Activated gamma-delta T cell treated with anti-CD3 and anti-CD28 coated beads, Interleukin-2, amount 50 U/mL, for 16 hours (primary cell): ENCODE measurements around the gene ZNF628.
A peak's percentile ranks its signal among the peaks of the same experiment; 100 is the strongest.
"Not testable (repeated sequence)": the region's sequence is repeated elsewhere in the genome, so short reads cannot be mapped to it uniquely, and the experiment has no call there.

ENCODE experiments used
- DNase-seq: peaks from one replicate; pipeline ENCODE4 v3.0.0-alpha.2; 2020; ENCODE audit warnings: low read depth

ZNF628 gene

GRCh38 chr19:55484593-55485438 lies 8.4 kb downstream of the ZNF628 start, which contains the start of gene NAT14:
Gene NAT14 (plus strand): TSS chr19:55485188. CDS start chr19:55485709, 521 bp downstream.
- peak; percentile 39 for DNase-seq

DNA sequence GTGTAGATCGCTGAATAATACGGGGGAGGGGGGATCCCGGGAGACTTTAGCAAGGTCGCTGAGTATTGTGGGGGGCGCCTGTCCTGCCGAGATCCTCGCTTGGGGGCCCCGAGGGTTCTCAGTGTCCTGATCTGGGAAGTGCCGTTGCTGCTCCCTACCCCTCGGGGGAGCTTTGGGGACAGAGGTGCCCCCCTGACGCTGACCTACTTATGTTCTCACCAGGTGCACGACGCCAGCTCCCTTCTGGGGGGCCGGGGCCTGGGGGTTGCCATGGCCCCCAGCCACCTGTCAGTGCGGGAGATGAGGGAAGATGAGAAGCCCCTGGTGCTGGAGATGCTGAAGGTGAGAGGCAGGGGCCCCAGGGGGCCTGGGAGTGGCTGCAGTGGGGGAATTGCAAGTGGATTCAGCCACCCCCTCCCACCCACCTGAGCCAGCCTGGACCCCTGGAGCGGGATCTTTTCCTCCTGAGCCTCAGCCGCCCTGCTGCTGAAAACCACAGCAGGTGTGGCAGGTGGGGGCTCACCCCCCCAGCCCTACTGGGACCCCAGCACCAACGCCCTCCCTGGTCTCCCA lies 9.1 kb downstream of the ZNF628 start:
- no peak for DNase-seq

DNA sequence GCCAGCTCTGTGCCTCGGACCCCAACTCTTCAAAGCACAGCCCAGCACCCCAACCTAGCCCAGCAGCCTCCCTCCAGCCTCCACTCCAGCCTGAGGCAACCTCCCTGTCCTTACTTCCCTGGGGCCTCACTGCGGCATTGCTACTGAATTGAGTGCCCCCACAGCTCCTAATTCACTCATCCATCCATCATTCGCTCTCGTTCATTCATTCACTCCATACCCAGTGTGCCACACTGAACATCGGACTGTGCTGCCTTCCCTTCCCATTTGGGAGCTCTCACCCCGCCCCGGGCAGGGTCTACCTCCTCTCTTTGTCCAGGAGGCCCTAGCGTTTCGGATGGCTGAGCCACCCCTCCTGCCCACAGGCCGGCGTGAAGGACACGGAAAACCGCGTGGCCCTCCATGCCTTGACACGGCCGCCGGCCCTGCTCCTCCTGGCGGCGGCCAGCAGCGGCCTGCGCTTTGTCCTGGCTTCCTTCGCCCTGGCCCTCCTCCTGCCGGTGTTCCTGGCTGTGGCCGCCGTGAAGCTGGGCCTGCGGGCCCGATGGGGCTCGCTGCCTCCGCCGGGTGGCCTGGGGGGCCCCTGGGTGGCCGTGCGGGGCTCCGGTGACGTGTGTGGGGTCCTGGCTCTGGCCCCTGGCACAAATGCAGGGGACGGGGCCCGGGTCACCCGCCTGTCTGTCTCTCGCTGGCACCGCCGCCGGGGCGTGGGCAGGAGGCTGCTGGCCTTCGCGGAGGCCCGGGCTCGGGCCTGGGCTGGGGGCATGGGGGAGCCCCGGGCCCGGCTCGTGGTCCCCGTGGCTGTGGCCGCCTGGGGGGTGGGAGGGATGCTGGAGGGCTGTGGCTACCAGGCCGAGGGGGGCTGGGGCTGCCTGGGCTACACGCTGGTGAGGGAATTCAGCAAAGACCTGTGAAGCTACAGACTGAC lies 9.9 kb downstream of the ZNF628 start:
- DNase-seq = no peak

DNA sequence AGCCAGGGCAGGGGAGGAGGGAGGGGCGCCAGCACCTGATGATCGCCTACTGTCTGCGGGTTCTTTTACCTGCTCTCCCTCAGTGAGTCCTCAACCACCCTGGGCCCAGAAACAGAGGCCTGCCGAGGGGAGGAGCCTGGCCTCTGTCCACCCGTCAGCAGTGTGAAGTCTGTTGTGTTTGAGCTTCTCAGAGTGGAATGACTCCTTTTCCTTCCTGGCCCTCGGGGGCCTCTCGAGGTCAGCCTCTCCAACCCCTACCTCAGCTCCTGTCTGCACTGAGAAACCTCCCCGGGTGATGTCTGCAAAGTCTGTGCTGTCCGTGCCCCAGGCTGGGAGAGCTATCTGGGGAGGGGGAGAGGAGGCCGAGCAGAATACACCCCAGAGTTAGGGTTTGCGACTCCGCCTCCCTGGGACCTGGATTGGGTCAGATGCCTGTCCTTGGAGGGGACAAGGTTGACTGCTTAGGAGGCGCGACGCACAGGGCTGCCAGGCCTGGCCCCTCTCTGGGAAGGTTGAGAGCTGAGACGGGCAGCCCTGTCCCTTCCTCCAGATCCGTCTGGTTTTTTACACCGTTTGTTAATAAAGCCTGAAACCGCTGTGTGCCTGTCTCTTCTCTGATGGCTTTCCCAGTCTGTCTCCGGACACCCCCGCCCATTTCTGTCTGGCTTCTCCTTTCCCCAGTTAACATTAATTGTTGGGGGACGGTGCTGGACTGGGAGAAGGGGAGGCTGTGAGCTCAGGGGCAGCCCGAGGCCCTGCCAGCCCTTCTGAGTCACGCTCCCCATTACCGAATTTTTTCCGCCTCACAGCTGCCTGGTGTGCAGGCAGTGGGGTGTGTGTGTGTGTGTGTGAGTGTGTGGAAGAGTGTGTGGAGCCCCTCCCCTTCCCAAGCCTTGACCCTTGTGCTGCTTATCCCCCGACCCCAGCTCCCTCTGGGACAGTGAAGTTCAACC lies 10.8 kb downstream of the ZNF628 start:
- DNase-seq = no peak

DNA sequence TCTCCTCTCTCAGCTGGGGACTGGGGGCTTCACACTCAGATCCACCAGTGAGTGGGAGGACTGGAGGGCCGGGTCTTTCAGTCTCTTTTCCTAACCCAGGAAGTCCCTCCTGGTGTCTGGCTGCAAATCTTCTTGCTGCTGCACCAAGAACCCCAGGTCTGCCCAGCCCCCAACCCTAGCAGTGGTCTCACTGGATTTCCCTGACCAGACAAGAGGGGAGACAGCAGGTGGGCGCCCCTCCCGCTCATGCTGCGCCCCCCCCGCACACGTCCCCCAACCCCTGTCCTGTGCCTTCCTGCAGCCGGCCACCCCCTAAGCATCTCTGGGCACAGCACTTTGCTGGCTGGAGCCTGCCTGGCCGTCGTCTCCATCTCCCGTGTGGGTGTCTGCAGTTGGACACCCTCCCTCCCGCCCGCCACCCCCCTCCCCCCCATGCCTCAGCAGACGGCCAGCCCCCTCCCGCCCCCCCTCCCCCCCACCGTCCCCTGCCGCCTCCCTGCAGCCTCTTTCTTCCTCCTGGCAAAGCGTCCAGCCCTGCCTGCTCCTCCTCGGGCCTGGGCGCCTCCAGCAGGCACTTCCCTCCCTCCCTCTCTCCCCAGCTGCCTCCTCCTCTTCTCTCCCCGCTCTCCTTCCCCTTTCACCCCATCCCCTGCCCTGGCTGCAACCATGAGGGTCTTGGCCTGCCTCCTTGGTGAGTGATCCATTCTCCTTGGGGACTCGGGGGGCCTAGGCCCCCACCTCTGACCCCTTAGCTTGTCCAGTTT lies 11.7 kb downstream of the ZNF628 start, which contains the start of gene SSC5D:
TSS of gene SSC5D (plus strand) at position 513 of the 764 bp plus-strand sequence. CDS start at position 667, 154 bp downstream.
- no peak for DNase-seq

GRCh38 chr19:55488986-55489710 lies 12.7 kb downstream of the ZNF628 start:
- DNase-seq = no peak

DNA sequence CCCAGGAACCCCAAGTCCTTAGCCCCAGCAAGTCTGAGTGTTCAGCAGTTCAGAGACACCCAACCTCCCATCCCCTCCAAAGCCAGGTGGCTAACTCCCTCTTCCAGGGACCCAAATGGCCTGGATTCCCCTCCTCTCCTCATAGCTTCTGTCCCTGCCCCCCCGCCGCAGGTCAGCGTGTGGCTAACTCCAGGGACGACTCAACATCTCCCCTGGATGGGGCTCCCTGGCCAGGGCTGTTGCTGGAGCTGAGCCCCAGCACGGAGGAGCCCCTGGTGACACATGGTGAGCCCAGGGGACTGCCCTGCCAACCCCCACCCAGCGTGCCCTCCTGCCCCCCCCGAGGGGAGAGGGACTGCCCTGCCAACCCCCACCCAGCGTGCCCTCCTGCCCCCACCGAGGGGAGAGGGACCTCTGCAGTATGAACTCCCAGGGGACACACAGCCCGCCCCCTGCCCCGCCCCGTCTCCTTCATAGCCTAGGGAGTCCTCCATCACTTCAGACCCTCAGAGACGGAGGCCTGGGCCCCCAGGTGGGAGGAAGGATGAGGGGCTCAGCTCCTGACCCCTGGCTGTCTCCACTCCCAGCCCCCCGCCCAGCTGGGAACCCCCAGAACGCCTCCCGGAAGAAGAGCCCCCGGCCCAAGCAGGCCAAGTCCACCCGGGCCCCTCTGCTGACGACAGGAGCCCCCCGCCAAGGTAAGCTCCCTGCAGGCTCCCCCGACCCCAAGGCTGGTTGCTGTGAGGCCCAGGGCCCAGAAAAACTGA lies 13.5 kb downstream of the ZNF628 start:
- no peak for DNase-seq

GRCh38 chr19:55490478-55491432 lies 14.3 kb downstream of the ZNF628 start:
- DNase-seq = no peak

GRCh38 chr19:55491546-55492360 lies 15.3 kb downstream of the ZNF628 start:
- DNase-seq = no peak

DNA sequence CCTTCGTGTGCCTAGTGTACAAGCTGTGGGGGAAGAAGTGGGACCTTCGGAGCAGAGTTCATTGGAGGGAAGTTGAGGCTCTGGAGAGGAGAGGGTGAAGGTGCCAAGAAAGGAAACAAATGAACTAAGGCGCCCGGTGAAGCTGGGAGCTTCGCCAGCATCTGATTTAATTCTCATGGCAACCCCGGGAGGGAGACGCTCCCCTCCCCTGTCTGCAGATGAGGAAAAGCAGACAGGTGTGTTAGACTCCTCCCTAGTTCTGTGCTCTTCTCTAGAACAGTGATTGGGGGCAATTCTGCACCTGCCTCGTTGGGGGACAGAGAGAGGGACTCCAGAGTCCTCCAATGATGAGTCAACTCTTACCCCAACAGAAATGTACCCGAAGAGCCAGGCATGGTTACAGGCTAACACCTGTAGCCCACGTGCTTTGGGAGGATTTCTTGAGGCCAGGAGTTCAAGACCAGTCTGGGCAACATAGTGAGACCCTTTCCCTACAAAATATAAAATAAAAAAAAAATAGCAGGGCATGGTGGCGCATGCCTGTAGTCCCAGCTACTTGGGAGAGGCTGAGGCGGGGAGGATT lies 16.0 kb downstream of the ZNF628 start:
- DNase-seq = no peak

DNA sequence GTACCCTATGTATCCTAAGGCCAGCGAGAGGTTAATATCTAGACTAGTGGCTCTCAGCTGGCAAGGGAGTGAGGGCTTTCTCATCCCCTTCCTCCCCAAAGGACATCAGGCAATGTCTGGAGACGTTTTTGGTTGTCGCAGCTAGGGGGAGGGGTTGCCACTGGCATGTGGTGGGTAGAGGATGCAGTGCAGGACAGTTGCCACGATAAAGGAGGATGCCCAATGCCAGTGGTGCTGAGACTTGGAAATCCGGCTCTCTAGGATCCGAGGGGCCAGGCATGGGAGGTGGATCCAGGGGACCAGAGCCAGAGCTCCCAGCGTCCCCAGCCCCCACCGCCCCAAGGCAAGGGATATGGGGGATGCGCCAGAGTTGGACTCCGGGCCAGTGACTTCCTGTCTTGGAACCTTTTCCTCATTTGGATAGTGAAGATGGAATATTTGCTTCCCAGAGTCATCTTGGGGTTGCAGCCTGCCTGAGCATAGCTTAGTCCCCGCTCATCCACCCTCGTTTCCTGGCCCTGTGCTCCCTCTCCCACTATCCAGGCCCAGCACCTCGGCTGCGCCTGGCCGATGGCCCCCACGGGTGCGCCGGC lies 16.7 kb downstream of the ZNF628 start:
- no peak for DNase-seq

DNA sequence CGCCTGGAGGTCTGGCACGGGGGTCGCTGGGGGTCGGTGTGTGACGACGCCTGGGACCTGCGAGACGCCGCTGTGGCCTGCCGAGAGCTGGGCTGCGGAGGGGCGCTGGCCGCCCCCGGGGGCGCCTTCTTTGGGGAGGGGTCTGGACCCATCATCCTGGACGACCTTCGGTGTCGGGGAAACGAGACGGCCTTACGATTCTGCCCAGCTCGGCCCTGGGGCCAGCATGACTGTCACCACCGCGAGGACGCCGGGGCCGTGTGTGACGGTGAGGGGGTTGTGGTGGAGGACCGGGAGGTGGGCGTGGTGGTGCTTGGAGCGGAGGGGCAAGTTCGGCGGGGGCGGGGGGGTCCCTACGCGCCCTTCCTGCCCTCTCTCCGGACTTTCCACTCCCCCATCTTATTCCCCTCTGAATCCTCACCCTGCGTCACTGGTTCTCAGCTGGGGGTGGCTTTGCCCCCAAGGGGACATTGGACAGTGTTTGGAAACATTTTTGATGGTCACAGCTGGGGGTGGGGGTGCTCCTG lies 17.3 kb downstream of the ZNF628 start:
- no peak for DNase-seq

GRCh38 chr19:55494172-55494761 lies 17.9 kb downstream of the ZNF628 start:
- DNase-seq = no peak

DNA sequence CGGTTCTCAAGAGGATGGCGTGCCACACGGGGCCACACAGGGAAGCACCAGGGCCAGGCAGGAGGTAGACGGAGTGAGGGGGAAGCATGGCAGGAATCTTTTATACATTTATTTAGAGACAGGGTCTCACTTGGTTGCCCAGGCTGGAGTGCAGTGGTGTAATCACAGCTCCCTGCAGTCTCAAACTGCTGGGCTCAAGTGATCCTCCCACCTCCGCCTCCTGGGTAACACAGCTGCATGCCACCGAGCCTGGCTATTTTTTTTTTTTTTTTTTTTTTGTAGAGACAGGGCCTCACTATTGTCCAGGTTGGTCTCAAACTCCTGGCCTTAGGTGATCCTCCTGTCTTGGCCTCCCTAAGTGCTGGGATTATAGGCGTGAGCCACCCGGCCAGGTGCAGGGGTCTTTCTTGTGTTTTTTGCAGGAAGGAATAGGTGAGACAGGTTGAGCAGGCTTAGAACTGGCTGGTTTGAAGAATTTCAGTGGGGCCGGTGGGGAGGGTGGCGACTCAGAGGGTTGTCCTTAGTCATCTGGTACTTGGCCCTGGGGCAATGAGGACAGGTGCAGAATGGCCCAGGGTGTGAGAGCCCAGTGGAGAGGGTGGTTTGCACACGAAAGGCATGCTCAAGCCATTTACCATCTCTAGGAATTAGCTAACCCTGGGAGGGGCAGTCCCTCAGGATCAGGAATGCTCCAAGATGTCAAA lies 19.4 kb downstream of the ZNF628 start:
- no peak for DNase-seq

DNA sequence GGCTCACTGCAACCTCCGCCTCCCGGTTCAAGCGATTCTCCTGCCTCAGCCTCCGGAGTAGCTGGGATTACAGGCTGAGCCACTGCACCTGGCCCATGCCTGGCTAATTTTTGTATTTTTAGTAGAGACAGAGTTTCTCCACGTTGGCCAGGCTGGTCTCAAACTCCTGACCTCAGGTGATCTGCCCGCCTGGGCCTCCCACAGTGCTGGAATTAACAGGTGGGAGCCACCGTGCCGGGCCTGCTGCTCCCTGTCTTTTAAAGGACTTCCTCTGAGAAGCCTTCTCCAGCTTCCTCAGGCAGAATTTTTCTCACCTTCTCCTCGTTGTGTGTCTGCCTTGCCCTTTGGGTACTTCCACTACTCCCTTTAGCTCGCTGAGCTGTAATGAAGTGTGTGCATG lies 20.4 kb downstream of the ZNF628 start:
- not testable (repeated sequence) for DNase-seq
